OCI-LY3 (cell line): ENCODE results near the gene NFYA.

Source experiments
- H2AFZ ChIP-seq: fragments of 200-600, 300-600 bp; shearing (Covaris generic); 2 replicates; pipeline ENCODE4 v1.6.0; 2014; ENCODE audit warnings: antibody characterized with exemption, low read depth, low read length
- H3K27ac ChIP-seq: fragments of 200-600, 300-600 bp; sonication (generic); 2 replicates; pipeline ENCODE4 v1.5.1; 2014; ENCODE audit warnings: mild to moderate bottlenecking, low read length, moderate library complexity, mixed read lengths
- H3K27me3 ChIP-seq: fragments of 200-600, 300-600 bp; sonication (generic); 2 replicates; pipeline ENCODE4 v1.6.1; 2014; ENCODE audit warnings: low read depth, low read length, mixed read lengths
- H3K36me3 ChIP-seq: fragments of 200-600, 300-600 bp; sonication (generic); replicated peaks from 2 replicates; pipeline ENCODE3; 2014; ENCODE audit warnings: low read depth, low read length, mixed read lengths
- H3K4me1 ChIP-seq: fragments of 300-600, 200-600 bp; sonication (generic); 2 replicates; pipeline ENCODE4 v1.6.1; 2014; ENCODE audit warnings: low read length, mixed read lengths
- H3K4me2 ChIP-seq: fragments of 200-600, 300-600 bp; sonication (generic); 2 replicates; pipeline ENCODE4 v1.6.1; 2014; ENCODE audit warnings: low read length, mixed read lengths
- H3K4me3 ChIP-seq: fragments of 300-600, 200-600 bp; sonication (generic); 2 replicates; pipeline ENCODE4 v1.5.1; 2014; ENCODE audit warnings: antibody characterized with exemption, mild to moderate bottlenecking, low read length, moderate library complexity
- H3K79me2 ChIP-seq: fragments of 300-600, 200-600 bp; shearing (Covaris generic); 2 replicates; pipeline ENCODE4 v1.6.1; 2014; ENCODE audit warnings: mild to moderate bottlenecking, low read length, mixed read lengths
- H3K9ac ChIP-seq: fragments of 300-600, 200-600 bp; shearing (Covaris generic); 2 replicates; pipeline ENCODE4 v1.6.0; 2014; ENCODE audit warnings: mild to moderate bottlenecking, low read length, moderate library complexity
- H3K9me3 ChIP-seq: fragments of 200-600, 300-600 bp; shearing (Covaris generic); 2 replicates; pipeline ENCODE4 v1.6.1; 2014; ENCODE audit warnings: low read length, mixed read lengths; ENCODE audit not compliant: insufficient read depth
- H4K20me1 ChIP-seq: fragments of 200-600, 300-600 bp; sonication (generic); 2 replicates; pipeline ENCODE4 v1.6.1; 2016; ENCODE audit warnings: low read length, mixed read lengths; ENCODE audit not compliant: insufficient read depth
- CTCF ChIP-seq: fragments of 200-600, 300-600 bp; sonication (generic); IDR thresholded peaks from 2 replicates; pipeline ENCODE4 v1.5.1; 2014; ENCODE audit warnings: antibody characterized with exemption, low read length, low read depth
- EZH2phosphoT487 ChIP-seq: fragments of 200-600 bp; shearing (Covaris generic); IDR thresholded peaks from 2 replicates; pipeline ENCODE4 v1.6.1; 2018; ENCODE audit warnings: antibody characterized with exemption, mixed run types, low read depth

Gene NFYA

GRCh38 chr6:41122918-41123317 is 50.1 kb downstream of the NFYA start:
- H2AFZ ChIP-seq: no peak overlapping the region
- H3K9me3 ChIP-seq: no peaks in the 10 kb centered on the region
- H3K4me1 ChIP-seq: no peaks in the 10 kb centered on the region
- H3K9ac ChIP-seq: no peak overlapping the region
- no peak overlapping the region for H3K4me3 ChIP-seq
- H3K79me2 ChIP-seq: no peaks in the 10 kb centered on the region
- H3K27ac ChIP-seq: no peak overlapping the region
- H3K27me3 ChIP-seq: no peaks in the 10 kb centered on the region
- TF ChIP-seq CTCF (no peak), EZH2phosphoT487 (no peak)
- H3K36me3 ChIP-seq: no peaks in the 10 kb centered on the region
- H3K4me2 ChIP-seq: no peak overlapping the region
- no peaks in the 10 kb centered on the region for H4K20me1 ChIP-seq

- no peaks in the 10 kb centered on the region for H3K36me3 ChIP-seq
- H3K27ac ChIP-seq: no peak overlapping the region
- no peak overlapping the region for H3K9ac ChIP-seq
- H3K79me2 ChIP-seq: no peaks in the 10 kb centered on the region
- H3K4me1 ChIP-seq: no peaks in the 10 kb centered on the region
- no peak overlapping the region for H2AFZ ChIP-seq
- H3K4me3 ChIP-seq: no peak overlapping the region
- no peaks in the 10 kb centered on the region for H3K9me3 ChIP-seq
- TF ChIP-seq CTCF (no peak), EZH2phosphoT487 (no peak)
- no peak overlapping the region for H3K4me2 ChIP-seq
- H3K27me3 ChIP-seq: no peaks in the 10 kb centered on the region
- no peaks in the 10 kb centered on the region for H4K20me1 ChIP-seq
Measured at GRCh38 chr6:41125282-41125681, 52.5 kb downstream of the NFYA start.

- no peak overlapping the region for H3K9ac ChIP-seq
- H3K36me3 ChIP-seq: no peaks in the 10 kb centered on the region
- no peaks in the 10 kb centered on the region for H3K4me1 ChIP-seq
- H3K27me3 ChIP-seq: no peaks in the 10 kb centered on the region
- no peak overlapping the region for H2AFZ ChIP-seq
- TF ChIP-seq CTCF: no peak
- TF ChIP-seq EZH2phosphoT487: no peak
- H3K4me3 ChIP-seq: no peak overlapping the region
- no peaks in the 10 kb centered on the region for H3K79me2 ChIP-seq
- no peak overlapping the region for H3K27ac ChIP-seq
- no peak overlapping the region for H3K4me2 ChIP-seq
- H4K20me1 ChIP-seq: no peaks in the 10 kb centered on the region
- no peaks in the 10 kb centered on the region for H3K9me3 ChIP-seq
Measured at GRCh38 chr6:41132254-41132653, 59.5 kb downstream of the NFYA start.

GRCh38 chr6:41135062-41135832 is 62.5 kb downstream of the NFYA start:
- Histone ChIP-seq H3K4me1 (no peaks in the 10 kb centered on the region), H3K9ac (no peak overlapping the region), H3K27ac (no peak overlapping the region), H3K4me3 (no peak overlapping the region), H3K79me2 (no peaks in the 10 kb centered on the region), H2AFZ (no peak overlapping the region), H3K27me3 (no peaks in the 10 kb centered on the region), H4K20me1 (no peaks in the 10 kb centered on the region), H3K36me3 (no peaks in the 10 kb centered on the region), H3K9me3 (no peaks in the 10 kb centered on the region), H3K4me2 (no peak overlapping the region)
- TF ChIP-seq EZH2phosphoT487 (no peak), CTCF (no peak)
